Measurements from ENCODE around the gene LAMC1.

- no peak for TF ChIP-seq POLR2AphosphoS5 (IDR thresholded peaks at IDR 0.05; ENCODE audit: low read depth, low read length)
- no peak for TF ChIP-seq POLR2A (IDR thresholded peaks at IDR 0.05; ENCODE audit: low read depth, low read length)
- no peak for TF ChIP-seq SPI1 (IDR thresholded peaks at IDR 0.05; ENCODE audit: low read depth, low read length)
Measured at GRCh38 chr1:183186841-183187240, 163.6 kb downstream of the LAMC1 start.
